Activated CD8-positive, alpha-beta memory T cell treated with anti-CD3 and anti-CD28 coated beads, Interleukin-2, amount 50 U/mL, for 24 hours (primary cell): ENCODE measurements around the gene KYAT1.

Experiments
- DNase-seq: peaks from one replicate; pipeline ENCODE4 v3.0.0-alpha.2; 2020; ENCODE audit errors: extremely low read depth

KYAT1 gene

DNA sequence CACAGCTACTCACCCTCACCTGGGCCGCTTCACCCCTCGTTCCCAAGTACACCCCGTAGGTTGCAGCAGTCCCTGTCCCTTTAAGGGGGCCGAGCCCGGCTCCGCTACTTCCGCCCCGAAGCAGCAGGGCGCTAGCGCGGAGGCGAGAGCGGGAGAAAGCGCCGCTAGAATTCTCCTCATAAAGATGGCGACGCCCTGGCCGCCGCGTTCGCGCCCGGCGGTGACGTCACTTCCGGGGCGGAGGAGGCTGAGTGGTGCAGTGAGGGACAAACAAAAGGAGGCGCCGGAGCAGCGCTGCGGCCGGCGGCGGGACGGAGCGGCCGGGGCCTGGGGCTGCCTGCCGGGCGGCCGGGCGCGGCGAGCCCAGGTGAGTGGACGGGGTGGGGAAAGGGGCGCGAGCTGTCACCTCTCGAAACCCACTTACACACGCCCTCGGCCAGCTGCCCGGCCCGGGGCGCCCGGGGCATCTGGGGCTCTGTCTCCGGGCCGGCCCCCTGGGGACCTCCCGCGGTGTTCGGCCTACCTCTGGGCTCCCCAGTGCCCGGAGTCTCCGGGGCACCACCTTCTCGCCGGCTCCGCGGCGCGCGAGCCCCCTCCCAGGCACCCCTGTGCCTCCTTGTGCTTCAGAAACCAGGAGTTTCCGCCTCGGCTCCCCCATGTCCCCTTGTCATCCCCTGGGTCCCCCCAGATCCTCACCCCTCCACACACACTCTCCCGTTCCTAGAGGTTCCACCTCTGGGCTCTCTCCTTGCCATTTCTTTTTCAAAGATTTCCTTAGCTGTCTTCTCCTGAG, at the start of gene KYAT1, which contains the start of gene LRRC8A:
Gene KYAT1 (minus strand): TSS at position 67 of the 793 bp plus-strand sequence. CDS start 36,545 bp downstream, outside the sequence.
Gene LRRC8A (plus strand): TSS at position 250 of the 793 bp plus-strand sequence. CDS start 25,032 bp downstream, outside the sequence.
- DNase-seq = peak; percentile 96

DNA sequence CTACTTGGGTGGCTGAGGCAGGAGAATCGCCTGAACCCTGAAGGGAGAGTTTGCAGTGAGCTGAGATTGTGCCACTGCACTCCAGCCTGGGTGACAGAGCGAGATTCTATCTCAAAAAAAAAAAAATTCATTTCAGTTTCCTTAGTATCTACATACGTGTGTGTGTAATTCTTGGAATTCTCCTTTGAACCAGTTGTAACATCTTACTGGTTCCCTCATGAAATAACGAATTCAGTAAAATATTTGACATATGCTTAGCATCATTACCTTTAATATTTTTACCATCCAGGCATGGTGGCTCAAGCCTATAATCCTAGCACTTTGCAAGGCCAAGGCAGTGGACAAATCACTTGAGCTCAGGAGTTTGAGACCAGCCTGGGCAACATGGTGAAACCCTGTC, 47.8 kb upstream of the KYAT1 start:
- DNase-seq = no peak

DNA sequence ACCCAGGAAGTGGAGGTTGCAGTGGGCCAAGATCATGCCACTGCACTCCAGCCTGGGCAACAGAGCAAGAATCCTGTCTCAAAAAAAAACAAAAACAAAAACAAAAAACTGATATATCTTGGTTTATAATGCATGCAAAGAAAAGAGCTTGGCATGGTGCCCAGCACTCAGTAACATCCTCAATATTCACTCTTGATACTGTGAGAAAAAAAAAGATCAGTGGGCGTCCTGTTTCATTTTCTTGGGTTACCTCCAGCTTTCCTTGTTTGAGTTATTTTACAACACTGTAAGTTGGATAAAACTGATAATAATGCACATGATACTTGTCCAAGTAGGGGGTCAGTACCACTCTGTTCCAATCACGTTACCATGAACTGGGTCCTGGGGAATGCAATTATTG, 46.9 kb upstream of the KYAT1 start:
- DNase-seq = no peak

DNA sequence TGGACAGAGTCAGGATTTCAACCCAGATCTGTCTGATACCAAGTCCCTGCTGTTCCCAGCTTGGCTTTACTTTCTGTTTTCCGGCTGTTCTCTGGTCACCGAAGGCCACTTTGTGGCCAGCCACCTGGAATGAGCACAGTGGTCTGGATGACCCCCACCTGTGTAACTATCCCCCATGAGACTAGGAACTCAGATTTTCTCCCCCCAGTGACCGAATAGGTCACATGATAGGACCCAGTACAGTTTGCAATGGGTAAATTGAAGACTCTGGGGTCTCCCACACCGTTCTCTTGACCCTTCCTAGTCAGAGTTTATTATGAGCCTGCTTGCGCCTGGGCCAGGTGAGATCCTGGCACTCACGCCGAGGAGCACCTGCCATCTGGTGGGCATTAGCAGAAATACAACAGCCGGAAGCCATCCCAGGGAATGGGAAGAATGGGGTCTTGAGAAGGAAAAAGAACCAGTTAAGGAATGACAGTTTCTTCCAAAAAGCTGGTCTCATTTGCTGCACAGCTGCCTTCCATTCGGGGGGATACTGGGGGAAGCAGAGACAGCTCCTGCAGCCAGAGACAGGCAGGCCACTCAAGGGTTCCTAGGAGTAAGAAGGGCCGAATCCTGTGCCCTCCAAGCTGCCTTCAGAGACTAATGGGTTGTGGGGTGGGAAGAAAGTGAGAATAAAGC, 46.1 kb upstream of the KYAT1 start:
- DNase-seq = no peak

DNA sequence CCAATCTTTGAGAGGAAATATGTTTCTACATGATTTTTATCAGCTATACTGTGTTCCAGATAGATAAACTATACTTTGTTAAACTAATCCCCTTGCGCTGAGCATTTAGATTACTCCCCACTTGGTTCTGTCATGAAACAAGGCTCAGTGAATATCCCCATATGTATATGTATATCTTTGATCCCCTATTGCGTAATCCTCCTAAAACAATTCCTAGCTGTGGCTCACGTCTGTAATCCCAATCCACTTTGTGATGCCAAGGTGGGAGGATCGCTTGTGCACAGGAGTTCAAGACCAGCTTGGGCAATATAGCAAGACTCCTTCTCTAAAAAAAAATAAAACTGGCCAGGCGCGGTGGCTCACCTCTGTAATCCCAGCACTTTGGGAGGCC, 41.7 kb upstream of the KYAT1 start:
- DNase-seq = no peak

DNA sequence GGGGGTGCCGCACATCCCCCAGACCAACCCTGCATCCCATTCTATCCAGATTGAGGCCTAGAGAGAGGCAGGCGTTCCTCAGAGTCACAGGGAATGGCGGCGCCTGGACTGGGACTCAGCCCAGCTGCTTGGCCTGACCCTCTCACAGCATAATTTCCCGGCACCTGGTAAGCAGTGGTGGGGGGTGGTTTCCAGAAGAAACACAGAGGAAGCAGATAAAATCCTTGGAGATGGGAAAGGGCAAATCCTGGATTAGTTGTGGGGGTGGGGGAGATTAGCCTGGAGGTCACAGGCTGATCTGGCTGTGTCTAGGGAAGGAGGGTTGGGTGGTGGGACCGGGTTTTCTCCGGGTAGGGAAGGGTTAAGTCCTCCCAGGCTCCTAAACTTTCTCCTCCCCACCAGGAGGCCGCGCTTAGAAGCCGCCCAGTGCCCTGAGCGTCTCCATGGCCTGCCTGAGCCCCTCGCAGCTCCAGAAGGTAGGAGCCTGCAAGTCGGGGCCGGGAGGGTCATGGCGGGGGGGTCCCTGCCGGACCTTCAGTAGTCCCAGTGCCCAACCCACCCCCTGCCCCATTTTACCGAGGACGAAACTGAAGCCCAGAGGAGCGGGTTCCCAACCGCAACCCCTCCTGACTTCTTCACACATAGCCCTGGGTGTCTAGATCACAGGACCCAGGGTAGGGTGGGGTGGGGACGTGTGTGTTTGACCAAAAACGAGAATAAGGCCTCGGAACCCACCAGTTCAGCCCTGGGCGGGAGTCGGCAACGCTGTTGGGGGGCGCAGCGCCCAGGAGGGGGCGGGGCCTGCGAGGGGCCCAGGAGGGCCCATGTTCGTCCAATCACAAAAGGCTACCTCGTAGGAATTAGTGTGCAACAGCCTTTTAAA, 40.4 kb upstream of the KYAT1 start:
- no peak for DNase-seq

DNA sequence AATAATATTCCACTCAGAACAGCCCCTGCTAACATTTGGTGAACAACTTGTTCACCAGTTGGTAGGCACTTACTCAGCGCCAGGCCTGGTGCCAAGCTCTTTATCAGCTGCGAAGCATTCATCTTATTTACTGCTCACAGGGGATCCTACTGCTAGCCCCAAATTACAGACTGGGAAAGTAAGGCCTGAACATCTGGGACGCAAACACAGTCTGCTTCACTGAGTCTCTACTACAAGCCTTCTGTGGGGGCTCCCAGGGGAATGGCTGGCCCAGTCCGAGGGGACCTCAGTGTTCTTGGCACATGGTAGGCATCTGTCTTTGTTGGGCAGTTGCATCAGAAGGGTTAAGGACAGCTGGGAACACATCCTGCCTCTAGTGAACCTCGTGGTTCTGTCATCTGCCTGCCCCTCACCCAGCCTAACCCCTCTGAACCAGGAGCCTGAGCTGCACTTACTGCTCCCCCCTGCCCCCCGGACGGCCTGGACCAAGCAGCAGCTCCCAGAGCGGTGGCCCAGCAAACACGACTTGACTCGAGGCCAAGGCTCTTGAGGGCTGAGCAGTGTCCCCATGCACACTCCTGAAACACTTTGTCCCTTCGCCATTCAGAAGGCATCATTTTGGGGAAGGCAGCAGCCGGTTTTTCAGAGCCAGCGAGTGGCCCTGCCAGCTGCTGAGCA, 38.8 kb upstream of the KYAT1 start, which contains the start of gene PHYHD1:
Gene PHYHD1 (plus strand): TSS at position 602 of the 678 bp plus-strand sequence. CDS start 1,342 bp downstream, outside the sequence.
- no peak for DNase-seq

DNA sequence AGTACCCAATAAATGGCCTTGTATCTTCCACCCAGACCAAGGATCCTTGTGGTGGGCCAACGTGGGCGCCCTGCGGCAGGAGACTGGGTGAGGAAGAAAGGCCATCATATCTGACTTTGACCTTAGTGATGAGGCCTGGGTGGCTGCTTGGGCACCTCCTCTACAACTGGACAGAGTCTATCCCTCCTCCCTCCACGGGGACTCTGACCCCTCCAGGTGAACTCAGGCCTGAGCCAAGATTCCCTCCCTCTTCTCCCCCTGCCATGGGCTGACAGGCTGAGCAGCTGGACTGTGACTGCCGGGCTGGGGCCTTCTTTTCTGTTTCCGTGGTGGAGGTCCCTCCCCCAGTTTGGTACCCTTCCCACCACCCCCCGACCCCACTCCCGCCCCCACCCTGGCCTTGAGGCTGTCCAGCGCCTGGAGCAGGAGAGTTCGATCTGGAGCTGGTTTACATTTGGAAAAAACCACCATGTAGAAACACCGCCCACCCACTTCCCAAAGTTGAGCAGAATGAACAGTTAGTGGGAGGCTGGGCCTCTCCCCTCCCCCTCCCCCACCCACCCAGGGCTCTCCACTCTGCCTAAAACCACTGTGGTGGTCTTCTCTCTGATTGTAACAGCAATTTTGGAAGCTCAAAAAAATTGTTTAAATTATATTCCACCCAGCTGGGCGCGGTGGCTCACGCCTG, 37.8 kb upstream of the KYAT1 start:
- DNase-seq = no peak

DNA sequence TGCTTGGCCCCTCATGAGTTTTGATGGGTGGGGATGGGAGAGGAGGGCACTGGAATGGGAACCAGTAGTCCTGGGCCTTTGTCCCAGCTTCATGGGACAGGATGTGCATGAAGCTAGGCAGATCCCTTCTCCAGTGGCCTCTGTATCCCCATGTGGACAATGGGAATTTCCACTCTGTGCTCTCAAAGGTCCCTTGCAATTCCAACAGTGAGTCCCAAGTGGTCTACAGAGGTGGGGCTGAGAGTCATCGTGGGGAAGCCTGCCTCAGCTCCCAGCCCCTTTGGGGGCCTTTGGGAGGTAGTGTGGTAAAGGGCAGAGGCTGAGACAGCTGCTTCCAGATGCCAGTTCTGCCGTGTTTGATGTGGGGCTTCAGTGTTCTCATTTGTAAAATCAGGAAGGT, 37.2 kb upstream of the KYAT1 start:
- no peak for DNase-seq

DNA sequence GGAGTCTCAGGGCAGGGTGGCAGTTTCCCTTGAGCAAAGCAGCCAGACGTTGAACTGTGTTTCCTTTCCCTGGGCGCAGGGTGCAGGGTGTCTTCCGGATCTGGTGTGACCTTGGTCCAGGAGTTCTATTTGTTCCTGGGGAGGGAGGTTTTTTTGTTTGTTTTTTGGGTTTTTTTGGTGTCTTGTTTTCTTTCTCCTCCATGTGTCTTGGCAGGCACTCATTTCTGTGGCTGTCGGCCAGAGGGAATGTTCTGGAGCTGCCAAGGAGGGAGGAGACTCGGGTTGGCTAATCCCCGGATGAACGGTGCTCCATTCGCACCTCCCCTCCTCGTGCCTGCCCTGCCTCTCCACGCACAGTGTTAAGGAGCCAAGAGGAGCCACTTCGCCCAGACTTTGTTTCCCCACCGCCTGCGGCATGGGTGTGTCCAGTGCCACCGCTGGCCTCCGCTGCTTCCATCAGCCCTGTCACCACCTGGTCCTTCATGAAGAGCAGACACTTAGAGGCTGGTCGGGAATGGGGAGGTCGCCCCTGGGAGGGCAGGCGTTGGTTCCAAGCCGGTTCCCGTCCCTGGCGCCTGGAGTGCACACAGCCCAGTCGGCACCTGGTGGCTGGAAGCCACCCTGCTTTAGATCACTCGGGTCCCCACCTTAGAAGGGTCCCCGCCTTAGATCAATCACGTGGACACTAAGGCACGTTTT, 35.5 kb upstream of the KYAT1 start:
- no peak for DNase-seq

DNA sequence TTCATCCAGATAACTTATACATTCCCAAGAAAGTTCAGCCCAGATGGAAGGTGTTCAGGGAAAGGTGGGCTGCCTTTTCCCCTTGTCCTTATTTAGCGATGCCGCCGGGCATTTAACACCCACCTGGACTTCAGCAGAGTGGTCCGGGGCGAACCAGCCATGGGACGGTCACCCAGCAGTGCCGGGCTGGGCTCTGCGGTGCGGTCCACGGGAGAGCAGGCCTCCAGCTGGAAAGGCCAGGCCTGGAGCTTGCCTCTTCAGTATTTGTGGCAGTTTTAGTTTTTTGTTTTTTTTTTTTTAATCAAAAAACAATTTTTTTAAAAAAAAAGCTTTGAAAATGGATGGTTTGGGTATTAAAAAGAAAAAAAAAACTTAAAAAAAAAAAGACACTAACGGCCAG, 35.0 kb upstream of the KYAT1 start:
- no peak for DNase-seq

DNA sequence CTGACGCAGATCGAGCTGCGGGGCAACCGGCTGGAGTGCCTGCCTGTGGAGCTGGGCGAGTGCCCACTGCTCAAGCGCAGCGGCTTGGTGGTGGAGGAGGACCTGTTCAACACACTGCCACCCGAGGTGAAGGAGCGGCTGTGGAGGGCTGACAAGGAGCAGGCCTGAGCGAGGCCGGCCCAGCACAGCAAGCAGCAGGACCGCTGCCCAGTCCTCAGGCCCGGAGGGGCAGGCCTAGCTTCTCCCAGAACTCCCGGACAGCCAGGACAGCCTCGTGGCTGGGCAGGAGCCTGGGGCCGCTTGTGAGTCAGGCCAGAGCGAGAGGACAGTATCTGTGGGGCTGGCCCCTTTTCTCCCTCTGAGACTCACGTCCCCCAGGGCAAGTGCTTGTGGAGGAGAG, 34.5 kb upstream of the KYAT1 start:
- no peak for DNase-seq

DNA sequence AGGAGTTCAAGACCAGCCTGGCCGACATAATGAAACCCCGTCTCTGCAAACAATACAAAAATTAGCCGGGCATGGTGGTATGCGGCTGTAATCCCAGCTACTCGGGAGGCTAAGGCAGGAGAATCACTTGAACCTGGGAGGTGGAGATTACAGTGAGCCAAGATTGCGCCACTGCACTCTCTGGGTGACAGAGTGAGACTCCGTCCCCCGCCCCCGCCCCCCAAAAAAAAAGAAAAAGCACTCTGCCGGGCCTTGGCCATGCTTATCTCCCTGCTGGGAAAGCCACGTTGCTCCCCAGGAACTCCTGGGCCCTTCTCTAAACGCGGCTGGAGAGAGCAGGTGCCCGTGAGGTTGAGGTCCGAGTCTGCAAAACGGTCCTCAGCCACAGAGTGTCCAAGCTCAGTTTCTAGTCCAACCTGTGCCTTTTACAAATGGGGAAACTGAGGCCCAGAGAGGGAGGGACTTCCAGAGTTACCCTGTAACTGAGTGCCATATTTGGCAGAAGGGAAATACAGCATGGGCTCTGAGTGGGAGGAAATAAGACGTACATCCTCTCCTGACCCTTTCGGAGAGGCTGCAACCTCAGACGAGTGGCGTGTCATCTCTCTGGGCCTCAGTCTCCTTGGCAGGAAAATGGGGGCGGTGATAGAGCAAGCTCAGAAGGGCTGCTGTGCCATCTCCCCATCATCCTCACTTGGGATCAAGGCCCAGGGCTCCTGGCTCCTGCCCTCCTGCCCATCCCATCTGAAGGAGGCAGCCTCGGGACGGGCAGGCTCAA, 32.4 kb upstream of the KYAT1 start:
- DNase-seq = no peak

DNA sequence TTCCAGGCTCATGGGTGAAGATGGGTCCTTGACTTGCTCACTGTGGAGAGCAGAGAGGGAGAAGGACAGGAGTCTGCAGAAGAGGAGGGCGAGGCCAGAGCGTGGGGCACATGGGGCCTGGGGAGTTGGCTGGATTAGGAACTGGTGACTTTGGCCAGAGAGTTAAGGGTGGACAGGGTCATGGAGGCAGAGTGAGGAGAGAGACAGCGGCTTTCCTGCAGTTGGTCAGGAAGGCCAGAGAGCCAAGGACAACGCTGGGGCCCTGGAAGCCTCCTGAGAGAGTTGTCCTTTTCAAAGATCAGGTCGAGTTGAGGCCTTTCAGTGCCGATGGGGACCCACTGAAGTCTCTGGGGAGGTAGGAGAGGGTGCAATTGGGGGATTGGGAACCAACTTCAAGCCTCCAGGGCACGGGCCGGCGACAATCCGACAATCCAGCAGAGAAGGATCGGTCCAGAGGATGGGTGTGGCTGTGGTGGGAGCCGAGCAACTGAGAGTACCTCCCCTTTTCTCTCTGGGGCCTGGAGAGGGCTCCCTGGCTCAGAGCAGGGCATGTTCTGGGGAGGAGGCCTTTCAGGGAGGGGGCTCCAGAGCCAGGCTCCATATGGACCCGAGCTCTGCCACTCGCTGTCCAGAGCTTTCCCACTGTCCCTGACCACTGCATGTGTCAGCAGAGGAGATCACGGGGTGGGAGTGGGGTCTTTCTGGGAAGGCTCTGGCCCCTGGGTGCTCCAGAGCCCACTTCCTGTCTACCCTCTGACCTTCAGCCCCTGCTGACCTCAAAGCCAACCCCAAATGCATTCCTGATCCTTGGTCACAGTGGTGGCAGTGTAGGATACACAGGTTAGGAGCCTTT, 31.5 kb upstream of the KYAT1 start:
- no peak for DNase-seq

DNA sequence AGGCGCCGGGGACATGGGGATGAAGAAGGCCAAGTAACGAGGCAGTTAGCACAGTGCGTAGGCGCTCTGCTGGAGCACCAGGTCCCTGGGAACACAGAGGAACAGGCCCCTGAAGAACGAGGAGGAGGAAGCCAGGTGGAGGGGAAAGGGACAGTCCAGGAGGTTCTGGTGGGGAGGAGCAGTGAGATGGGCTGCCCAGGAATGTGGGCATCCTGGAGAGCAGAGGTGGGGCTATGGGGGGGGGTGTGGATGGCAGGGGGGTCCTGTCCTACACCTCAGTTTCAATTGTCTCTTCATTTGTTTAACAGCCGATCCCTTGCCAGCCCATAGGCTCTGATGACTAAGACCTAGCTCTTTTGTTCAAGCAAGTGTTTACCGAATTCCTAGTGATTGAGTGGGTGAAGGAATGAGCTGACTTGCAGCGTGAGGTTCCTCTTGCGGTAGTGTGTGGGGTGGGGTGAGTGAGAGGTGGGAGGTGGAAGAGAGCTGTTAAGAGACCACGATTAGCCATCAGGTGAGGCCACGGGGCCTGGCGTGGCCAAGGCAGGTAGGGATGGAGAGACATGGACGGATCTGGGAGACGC, 30.6 kb upstream of the KYAT1 start:
- DNase-seq = no peak

DNA sequence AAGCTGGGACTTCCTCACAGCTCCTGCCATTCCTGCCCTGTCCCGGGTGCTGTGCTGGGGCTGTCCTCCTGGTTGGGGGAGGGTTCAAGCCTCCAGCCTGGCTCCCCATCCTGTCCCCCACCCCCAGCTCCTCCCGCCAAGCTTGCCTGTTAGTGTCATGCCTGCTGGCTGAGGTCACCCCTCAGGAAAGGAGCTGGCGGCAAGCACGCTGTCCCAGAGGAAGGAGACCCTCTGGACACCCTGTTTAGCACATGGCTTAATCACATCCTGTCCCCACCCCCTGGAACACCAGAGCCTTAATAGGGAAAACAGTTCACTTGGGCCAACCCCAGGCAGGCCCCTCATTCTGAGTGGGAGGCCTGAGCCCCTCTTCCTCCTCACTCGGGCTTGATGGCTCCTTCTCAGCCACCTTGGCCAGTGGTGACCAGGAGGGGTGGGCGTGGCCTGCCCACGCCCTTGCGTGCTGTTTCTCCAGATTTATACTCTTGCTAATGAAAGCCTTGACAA, 29.8 kb upstream of the KYAT1 start:
- DNase-seq = no peak

DNA sequence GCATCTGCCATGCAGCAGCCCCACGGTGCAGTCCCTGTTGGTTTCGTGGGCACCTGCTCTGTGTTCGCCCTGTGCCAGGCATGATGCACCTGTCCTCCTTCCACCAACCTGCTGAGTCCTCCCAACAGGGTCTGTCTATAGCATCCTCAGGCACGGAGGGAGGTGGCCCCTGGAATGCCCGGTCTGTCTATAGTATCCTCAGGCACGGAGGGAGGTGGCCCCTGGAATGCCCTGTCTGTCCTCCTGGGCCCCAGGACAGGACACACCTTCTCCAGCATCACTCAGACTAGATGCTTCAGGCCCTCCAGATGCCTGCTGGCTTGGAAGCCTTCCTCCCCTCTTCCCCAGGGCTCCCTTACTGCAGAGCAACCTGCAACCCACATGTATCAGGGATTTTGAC, 29.2 kb upstream of the KYAT1 start:
- no peak for DNase-seq

DNA sequence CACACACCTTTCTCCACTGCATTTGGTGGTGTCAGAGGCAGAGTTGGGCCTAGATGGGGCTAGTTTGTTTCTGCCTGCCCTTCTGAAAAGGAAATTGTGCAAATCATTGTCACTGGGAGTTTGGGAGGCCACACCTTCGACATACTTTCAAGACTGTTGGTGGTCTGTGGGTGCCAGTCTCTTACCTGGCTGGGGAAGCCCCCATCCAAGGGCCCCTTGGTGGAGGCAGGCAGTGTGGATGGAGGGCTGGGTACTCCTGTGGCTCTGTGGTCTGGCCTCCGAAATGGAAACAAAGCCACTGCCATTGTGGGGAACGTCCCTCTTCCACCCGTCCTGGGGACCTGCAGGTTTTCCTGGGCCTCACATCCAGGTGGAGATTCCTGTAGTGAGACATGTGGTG, 28.1 kb upstream of the KYAT1 start:
- DNase-seq = no peak
